KMS-11 (cell line): Measurements from ENCODE around the gene EFR3B.

Source experiments
- H2AFZ ChIP-seq: fragments of 200-600 bp; sonication (generic); 2 replicates; pipeline ENCODE4 v1.6.1; 2016; ENCODE audit warnings: antibody characterized with exemption, mixed run types, low read depth
- H3K27ac ChIP-seq: fragments of 200-600 bp; sonication (generic); 2 replicates; pipeline ENCODE4 v1.6.1; 2016; ENCODE audit warnings: mild to moderate bottlenecking, mixed run types
- H3K27me3 ChIP-seq: fragments of 200-600 bp; sonication (generic); 2 replicates; pipeline ENCODE4 v1.6.1; 2017; ENCODE audit warnings: mild to moderate bottlenecking, low read depth, mixed run types, moderate library complexity; ENCODE audit not compliant: insufficient read depth
- H3K36me3 ChIP-seq: fragments of 200-600 bp; sonication (generic); 2 replicates; pipeline ENCODE4 v1.6.1; 2017; ENCODE audit warnings: mild to moderate bottlenecking, mixed run types; ENCODE audit not compliant: insufficient read depth
- H3K4me1 ChIP-seq: fragments of 200-600 bp; sonication (generic); 2 replicates; pipeline ENCODE4 v1.6.1; 2016; ENCODE audit warnings: mild to moderate bottlenecking, low read depth, mixed run types; ENCODE audit not compliant: poor library complexity, severe bottlenecking
- H3K4me2 ChIP-seq: fragments of 200-600 bp; sonication (generic); 2 replicates; pipeline ENCODE4 v1.7.0; 2016; ENCODE audit warnings: mild to moderate bottlenecking, mixed run types
- H3K4me3 ChIP-seq: fragments of 200-600 bp; sonication (generic); IDR thresholded peaks from 2 replicates; pipeline ENCODE4 v1.6.1; 2017; ENCODE audit warnings: low read depth, low read length, mixed read lengths; ENCODE audit not compliant: insufficient read depth
- H3K79me2 ChIP-seq: fragments of 200-600 bp; sonication (generic); 2 replicates; pipeline ENCODE4 v1.6.1; 2016; ENCODE audit warnings: low read depth, mixed run types; ENCODE audit not compliant: insufficient read depth
- H3K9ac ChIP-seq: fragments of 200-600 bp; sonication (generic); 2 replicates; pipeline ENCODE4 v1.6.1; 2016; ENCODE audit warnings: mild to moderate bottlenecking, mixed run types
- H4K20me1 ChIP-seq: fragments of 200-600 bp; sonication (generic); 2 replicates; pipeline ENCODE4 v1.6.1; 2016; ENCODE audit warnings: mild to moderate bottlenecking, mixed run types; ENCODE audit not compliant: insufficient read depth
- CTCF ChIP-seq: fragments of 200-600 bp; sonication (generic); conservative IDR thresholded peaks from 2 replicates; pipeline ENCODE4 v1.6.1; 2017; ENCODE audit warnings: low read depth, mild to moderate bottlenecking, antibody characterized with exemption, low read length, moderate library complexity, mixed read lengths

EFR3B gene

DNA sequence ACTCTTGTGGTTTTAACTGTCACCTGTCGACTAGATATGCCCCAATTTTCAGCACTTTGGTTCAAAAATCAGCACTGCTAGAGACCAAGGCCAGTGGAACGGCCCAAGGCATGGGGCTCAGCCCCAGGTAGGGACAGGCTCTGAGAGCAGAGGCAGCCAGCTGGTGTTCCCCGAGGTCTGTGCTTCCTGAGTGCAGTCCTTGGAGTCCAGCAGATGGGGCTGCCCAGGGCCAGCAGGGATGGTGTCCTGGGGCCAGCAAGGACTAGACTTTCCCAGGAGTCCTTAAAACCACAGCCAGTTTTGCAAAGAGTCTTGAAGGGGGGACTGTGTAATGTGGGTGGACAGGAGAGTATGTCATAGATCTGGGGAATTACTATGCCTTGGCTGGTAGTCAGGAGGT lies 70.2 kb downstream of the EFR3B start:
- no peak for TF ChIP-seq CTCF

GRCh38 chr2:25115249-25115883 lies 73.5 kb downstream of the EFR3B start:
- Histone ChIP-seq H3K27me3 (no peaks in the 10 kb centered on the region), H3K36me3 (no peaks in the 10 kb centered on the region), H3K4me1 (no peaks in the 10 kb centered on the region), H3K79me2 (no peaks in the 10 kb centered on the region), H3K27ac (no peak overlapping the region), H3K4me2 (no peak overlapping the region), H3K4me3 (no peak overlapping the region), H2AFZ (no peak overlapping the region), H3K9ac (no peak overlapping the region), H4K20me1 (no peaks in the 10 kb centered on the region)
- TF ChIP-seq CTCF: no peak

More for the DNA sequence above, 70.2 kb downstream of the EFR3B start:
- no peaks in the 10 kb centered on the region for H3K27me3 ChIP-seq
- H3K79me2 ChIP-seq: no peaks in the 10 kb centered on the region
- H3K27ac ChIP-seq: no peak overlapping the region
- H3K4me1 ChIP-seq: no peaks in the 10 kb centered on the region
- H3K36me3 ChIP-seq: no peaks in the 10 kb centered on the region
- no peak overlapping the region for H2AFZ ChIP-seq
- no peaks in the 10 kb centered on the region for H4K20me1 ChIP-seq
- H3K4me2 ChIP-seq: no peak overlapping the region
- H3K9ac ChIP-seq: no peak overlapping the region
- H3K4me3 ChIP-seq: no peak overlapping the region

DNA sequence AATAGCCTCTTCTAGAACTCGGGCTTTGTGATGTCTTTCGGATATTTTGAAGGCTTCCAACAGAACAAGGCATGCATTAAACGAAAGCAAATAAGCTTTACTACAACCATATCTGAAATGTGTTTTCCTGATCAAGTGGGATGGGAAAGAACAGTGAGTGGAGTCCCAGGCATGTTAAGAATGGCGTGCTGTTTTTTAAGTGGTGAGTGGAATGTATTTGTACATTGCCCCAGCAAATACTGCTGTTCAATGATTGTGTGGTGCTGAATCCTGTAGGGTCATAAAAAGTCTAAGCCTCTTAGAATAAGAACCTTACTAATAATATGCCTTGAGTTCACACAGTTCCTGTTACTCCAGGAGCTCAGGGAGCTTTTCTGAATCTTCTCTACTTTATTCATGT lies 74.0 kb downstream of the EFR3B start:
- Histone ChIP-seq H3K4me2 (no peak overlapping the region), H3K27ac (no peak overlapping the region), H4K20me1 (no peaks in the 10 kb centered on the region), H3K4me1 (no peaks in the 10 kb centered on the region), H3K27me3 (no peaks in the 10 kb centered on the region), H3K4me3 (no peak overlapping the region), H3K9ac (no peak overlapping the region), H3K36me3 (no peaks in the 10 kb centered on the region), H3K79me2 (no peaks in the 10 kb centered on the region), H2AFZ (no peak overlapping the region)
- no peak for TF ChIP-seq CTCF

DNA sequence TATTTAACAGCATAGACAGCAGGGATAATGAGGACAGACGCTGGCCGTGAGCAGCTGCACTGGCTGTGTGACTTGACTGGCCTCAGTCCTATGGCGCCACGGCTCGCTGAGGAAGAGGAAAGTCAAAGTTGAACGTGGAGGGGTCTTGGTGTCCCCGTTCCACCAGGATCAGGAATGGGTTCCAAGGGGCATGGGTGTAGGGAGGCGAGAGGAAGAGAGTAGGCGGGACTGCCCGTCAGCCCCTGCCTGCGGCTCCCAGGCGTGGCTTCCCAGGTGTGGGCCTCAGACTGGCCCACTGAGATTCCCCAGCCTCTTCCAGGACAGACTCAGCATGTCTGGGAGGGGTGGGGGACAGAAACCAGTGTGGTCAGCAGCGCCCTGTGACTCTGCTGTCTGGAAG lies 75.1 kb downstream of the EFR3B start:
- Histone ChIP-seq H2AFZ (no peak overlapping the region), H3K36me3 (no peaks in the 10 kb centered on the region), H3K4me3 (no peak overlapping the region), H3K4me2 (no peak overlapping the region), H3K79me2 (no peaks in the 10 kb centered on the region), H3K9ac (no peak overlapping the region), H3K27ac (no peak overlapping the region), H3K27me3 (no peaks in the 10 kb centered on the region), H4K20me1 (no peaks in the 10 kb centered on the region), H3K4me1 (no peaks in the 10 kb centered on the region)
- TF ChIP-seq CTCF: no peak
